D721Med (cell line): ENCODE measurements around the gene DYSF.
"Not testable (repeated sequence)": the region's sequence is repeated elsewhere in the genome, so short reads cannot be mapped to it uniquely, and the experiment has no call there.

Experiments
- DNase-seq: peaks from one replicate; pipeline ENCODE4 v3.0.0; 2011; ENCODE audit warnings: low spot score; ENCODE audit not compliant: insufficient read length
- FAIRE-seq: peaks from 2 replicates; lab custom pipeline; 2011; peaks lifted over from hg19 to GRCh38; lab: Jason Lieb, UNC
- CTCF ChIP-seq: IDR thresholded peaks from 2 replicates; pipeline ENCODE4 v1.5.1; 2012; ENCODE audit warnings: mild to moderate bottlenecking, control low read depth; ENCODE audit not compliant: insufficient read depth; ENCODE audit errors: missing control alignments

The DYSF gene

GRCh38 chr2:71643674-71644357 is 190.5 kb downstream of the DYSF start:
- no peak for DNase-seq
- no peak for TF ChIP-seq CTCF
- FAIRE-seq = no peak

- TF ChIP-seq CTCF = no peak
- FAIRE-seq = no peak
- no peak for DNase-seq
Observed at GRCh38 chr2:71646028-71646427, 192.7 kb downstream of the DYSF start.

- FAIRE-seq (no peak), DNase-seq (no peak)
- no peak for TF ChIP-seq CTCF
Observed at GRCh38 chr2:71647356-71647755, 194.0 kb downstream of the DYSF start.

- DNase-seq (no peak), FAIRE-seq (no peak)
- no peak for TF ChIP-seq CTCF
Observed at GRCh38 chr2:71655498-71655897, 202.1 kb downstream of the DYSF start.

GRCh38 chr2:71658256-71658655 is 204.9 kb downstream of the DYSF start:
- not testable (repeated sequence) for FAIRE-seq, DNase-seq

GRCh38 chr2:71658771-71659170 is 205.4 kb downstream of the DYSF start:
- TF ChIP-seq CTCF = no peak
- FAIRE-seq (no peak), DNase-seq (no peak)

GRCh38 chr2:71659868-71660518 is 206.6 kb downstream of the DYSF start:
- no peak for TF ChIP-seq CTCF
- no peak for DNase-seq
- no peak for FAIRE-seq

GRCh38 chr2:71661782-71662181 is 208.4 kb downstream of the DYSF start:
- no peak for FAIRE-seq
- no peak for TF ChIP-seq CTCF
- DNase-seq = no peak
